Panc1 (cell line): ENCODE measurements around the gene FAM50B.

Experiments used
- CTCF ChIP-seq: fragments of 450-650 bp; IDR thresholded peaks from 2 replicates; pipeline ENCODE4 v1.5.1; 2017; ENCODE audit warnings: mild to moderate bottlenecking
- POLR2AphosphoS5 ChIP-seq: IDR thresholded peaks from 2 replicates; pipeline ENCODE4 v1.6.1; 2012; ENCODE audit warnings: mild to moderate bottlenecking, low read depth, low read length, moderate library complexity
- SIN3A ChIP-seq: IDR thresholded peaks from 2 replicates; pipeline ENCODE4 v1.6.1; 2012; ENCODE audit warnings: low read depth, mild to moderate bottlenecking, low read length, moderate library complexity, borderline replicate concordance; ENCODE audit not compliant: insufficient read depth
- TCF7L2 ChIP-seq: IDR thresholded peaks from 2 replicates; pipeline ENCODE4 v1.6.1; 2011; ENCODE audit warnings: mild to moderate bottlenecking, low read depth, low read length, inconsistent platforms

- TF ChIP-seq CTCF (no peak), POLR2AphosphoS5 (no peak), TCF7L2 (no peak), SIN3A (no peak)
These were observed 12.6 kb upstream of the FAM50B start for GRCh38 chr6:3836566-3836965.
